H1 (cell line): Measurements from ENCODE around the gene ABHD16B. TPM values are rescaled to one million over a fixed set of nuclear protein-coding genes. Genes with fewer than 3 reads are reported as not detected.
"Not testable (repeated sequence)": the region's sequence is repeated elsewhere in the genome, so short reads cannot be mapped to it uniquely, and the experiment has no call there.

Experiments used
- CTCF ChIA-PET: fragments of 300-600 bp; sonication (Branson Sonifier 250); formaldehyde crosslinking; loops from one replicate; lab custom pipeline; 2021; ENCODE audit not compliant: partially characterized antibody; lab: Charles Lee
- POLR2A ChIA-PET: fragments of 300-600 bp; sonication (Branson Sonifier 250); formaldehyde crosslinking; loops from one replicate; lab custom pipeline; 2021; ENCODE audit warnings: inconsistent platforms; ENCODE audit not compliant: partially characterized antibody; lab: Charles Lee
- DNase-seq, 2 experiments: peaks; one replicate each; pipeline versions ENCODE4 v3.0.0 to v3.0.0-alpha.2; 2010 to 2022; ENCODE audit warnings: low spot score in 2 of 2, low read depth in 1 of 2, mixed read lengths in 1 of 2
- FAIRE-seq: peaks from 2 replicates; lab custom pipeline; 2011; peaks lifted over from hg19 to GRCh38; lab: Jason Lieb, UNC
- H2AFZ ChIP-seq: 2 replicates; pipeline ENCODE4 v1.8.1; 2012; ENCODE audit warnings: low read length, inconsistent platforms
- H2AK5ac ChIP-seq: 2 replicates; pipeline ENCODE4 v1.6.1; 2013; ENCODE audit warnings: low read depth, low read length
- H2BK120ac ChIP-seq: replicated peaks from 2 replicates; pipeline ENCODE3; 2013; ENCODE audit warnings: low read depth, low read length, inconsistent platforms
- H2BK12ac ChIP-seq: 2 replicates; pipeline ENCODE4 v1.6.1; 2013; ENCODE audit warnings: low read depth, low read length
- H2BK15ac ChIP-seq: 2 replicates; pipeline ENCODE4 v1.6.1; 2013; ENCODE audit warnings: low read length
- H2BK20ac ChIP-seq: 2 replicates; pipeline ENCODE4 v1.6.1; 2013; ENCODE audit warnings: low read length
- H2BK5ac ChIP-seq: 2 replicates; pipeline ENCODE4 v1.6.1; 2013; ENCODE audit warnings: low read depth, low read length
- H3K14ac ChIP-seq: 2 replicates; pipeline ENCODE4 v1.6.1; 2013; ENCODE audit warnings: inconsistent platforms; ENCODE audit not compliant: insufficient read length
- H3K18ac ChIP-seq: 2 replicates; pipeline ENCODE4 v1.6.1; 2013; ENCODE audit warnings: low read length; ENCODE audit errors: extremely low read depth
- H3K23ac ChIP-seq: 2 replicates; pipeline ENCODE4 v1.6.1; 2013; ENCODE audit warnings: inconsistent platforms; ENCODE audit not compliant: insufficient read length
- H3K23me2 ChIP-seq: 2 replicates; pipeline ENCODE4 v1.6.1; 2013; ENCODE audit warnings: low read depth, low read length
- H3K27ac ChIP-seq: 2 replicates; pipeline ENCODE4 v1.6.1; 2011; ENCODE audit warnings: low read depth, low read length, inconsistent platforms
- H3K27me3 ChIP-seq, 4 experiments: replicated peaks in 1 of 4; 1 replicate in 1 of 4; 2 replicates in 3 of 4; pipeline versions ENCODE4 v1.6.1 to v1.8.1; 2011 to 2013; ENCODE audit warnings: low read length in 3 of 4, mild to moderate bottlenecking in 3 of 4, inconsistent platforms in 2 of 4, mixed read lengths in 2 of 4, moderate library complexity in 1 of 4; ENCODE audit not compliant: control insufficient read depth in 3 of 4, insufficient read depth in 3 of 4; ENCODE audit errors: extremely low read depth in 1 of 4
- H3K36me3 ChIP-seq, 4 experiments: 2 replicates each; pipeline versions ENCODE4 v1.6.1 to v1.8.1; 2011 to 2013; ENCODE audit warnings: mild to moderate bottlenecking in 4 of 4, low read length in 3 of 4, moderate library complexity in 2 of 4, control low read depth in 1 of 4, inconsistent platforms in 1 of 4; ENCODE audit not compliant: insufficient read depth in 4 of 4, control insufficient read depth in 2 of 4
- H3K4ac ChIP-seq: replicated peaks from 2 replicates; pipeline ENCODE3; 2013; ENCODE audit warnings: low read length, low read depth, mixed read lengths, inconsistent platforms; ENCODE audit not compliant: insufficient read length
- H3K4me1 ChIP-seq, 4 experiments: replicated peaks in 1 of 4; 1 replicate in 1 of 4; 2 replicates in 3 of 4; pipeline versions ENCODE4 v1.6.1 to v1.8.1; 2011 to 2013; ENCODE audit warnings: low read length in 3 of 4, inconsistent platforms in 2 of 4, mixed read lengths in 1 of 4; ENCODE audit not compliant: insufficient read depth in 4 of 4, control insufficient read depth in 3 of 4
- H3K4me2 ChIP-seq, 2 experiments: 2 replicates each; pipeline versions ENCODE4 v1.6.1 to v1.8.1; 2011 to 2013; ENCODE audit warnings: low read depth in 2 of 2, low read length in 2 of 2, control low read depth in 1 of 2, inconsistent platforms in 1 of 2, mild to moderate bottlenecking in 1 of 2; ENCODE audit not compliant: insufficient read depth in 1 of 2
- H3K4me3 ChIP-seq, 4 experiments: fragments of 200-600, 300-600 bp in 1 of 4; sonication (generic), shearing (Covaris generic), sonication (Bioruptor Twin) in 1 of 4; 2 replicates each; pipeline versions ENCODE4 v1.5.1 to v1.8.1; 2011 to 2016; ENCODE audit warnings: low read length in 4 of 4, low read depth in 3 of 4, control low read depth in 2 of 4, inconsistent platforms in 2 of 4, mild to moderate bottlenecking in 2 of 4, mixed read lengths in 1 of 4, moderate library complexity in 1 of 4; ENCODE audit not compliant: insufficient read depth in 2 of 4; ENCODE audit errors: extremely low read depth in 1 of 4
- H3K56ac ChIP-seq: replicated peaks from 2 replicates; pipeline ENCODE3; 2013; ENCODE audit warnings: low read depth, mild to moderate bottlenecking, mixed read lengths, low read length, inconsistent platforms; ENCODE audit not compliant: insufficient read length
- H3K79me1 ChIP-seq: 2 replicates; pipeline ENCODE4 v1.6.1; 2013; ENCODE audit warnings: low read depth, low read length, control low read depth
- H3K79me2 ChIP-seq, 2 experiments: 2 replicates each; pipeline versions ENCODE4 v1.6.1 to v1.8.1; 2012 to 2013; ENCODE audit warnings: low read length in 2 of 2, mild to moderate bottlenecking in 2 of 2, inconsistent platforms in 1 of 2; ENCODE audit not compliant: insufficient read depth in 2 of 2, control insufficient read depth in 1 of 2
- H3K9ac ChIP-seq, 4 experiments: replicated peaks in 1 of 4; 1 replicate in 1 of 4; 2 replicates in 3 of 4; pipeline versions ENCODE4 v1.6.1 to v1.8.1; 2011 to 2013; ENCODE audit warnings: low read depth in 3 of 4, low read length in 3 of 4, control low read depth in 2 of 4, mild to moderate bottlenecking in 2 of 4, moderate library complexity in 2 of 4, inconsistent platforms in 1 of 4; ENCODE audit errors: extremely low read depth in 1 of 4
- H3K9me3 ChIP-seq, 2 experiments: 2 replicates each; pipeline versions ENCODE4 v1.6.1 to v1.8.1; 2012 to 2013; ENCODE audit warnings: mild to moderate bottlenecking in 2 of 2, moderate library complexity in 2 of 2, control low read depth in 1 of 2, inconsistent platforms in 1 of 2, low read depth in 1 of 2, low read length in 1 of 2, mixed read lengths in 1 of 2; ENCODE audit not compliant: insufficient read depth in 2 of 2
- H4K20me1 ChIP-seq, 2 experiments: replicated peaks in 1 of 2; 2 replicates each; pipeline versions ENCODE3 to v1.8.1; 2011 to 2013; ENCODE audit warnings: inconsistent platforms in 2 of 2, low read length in 2 of 2, mild to moderate bottlenecking in 1 of 2; ENCODE audit not compliant: insufficient read depth in 2 of 2, control insufficient read depth in 1 of 2
- H4K5ac ChIP-seq: 2 replicates; pipeline ENCODE4 v1.6.1; 2013; ENCODE audit warnings: low read length, low read depth, mixed read lengths, inconsistent platforms; ENCODE audit not compliant: insufficient read length
- H4K8ac ChIP-seq: 2 replicates; pipeline ENCODE4 v1.8.0; 2013; ENCODE audit warnings: mild to moderate bottlenecking, moderate library complexity, low read length, inconsistent platforms; ENCODE audit not compliant: insufficient read depth; ENCODE audit errors: extremely low read depth
- H4K91ac ChIP-seq: replicated peaks from 2 replicates; pipeline ENCODE3; 2013; ENCODE audit warnings: low read length, mixed read lengths, inconsistent platforms; ENCODE audit not compliant: insufficient read length
- CBX8 ChIP-seq: fragments of 300-800, 300-1000 bp; sonication (generic); IDR thresholded peaks from 2 replicates; pipeline ENCODE4 v1.7.1; 2016; ENCODE audit warnings: low read depth, low read length, borderline replicate concordance
- CHD2 ChIP-seq: IDR thresholded peaks from 2 replicates; pipeline ENCODE4 v1.6.1; 2012; ENCODE audit warnings: low read length, improper control_type of control experiment
- EGR1 ChIP-seq: IDR thresholded peaks from 2 replicates; pipeline ENCODE4 v1.6.1; 2011; ENCODE audit warnings: low read depth, low read length, borderline replicate concordance
- USF2 ChIP-seq: IDR thresholded peaks from 2 replicates; pipeline ENCODE4 v1.6.1; 2011; ENCODE audit warnings: low read length, improper control_type of control experiment
- WGBS, 2 experiments: shearing (Covaris generic) in 1 of 2; methylation state at CpG; one replicate each; pipeline versions ENCODE4 v1.1.6 to v1.1.7; 2013 to 2015; ENCODE audit warnings: low lambda C conversion rate in 2 of 2, mixed read lengths in 2 of 2, inconsistent platforms in 1 of 2, low coverage in 1 of 2, missing lambda C conversion rate in 1 of 2; ENCODE audit not compliant: insufficient replicate concordance in 2 of 2, insufficient coverage in 1 of 2, insufficient read length in 1 of 2; ENCODE audit errors: extremely low coverage in 1 of 2, missing lambda C conversion rate in 1 of 2; 5-methylcytosine and 5-hydroxymethylcytosine counted together
- polyA plus RNA-seq, 7 experiments: library from polyadenylated mRNA; depleted of rRNA in 3 of 7; stranded (reverse) in 5 of 7; unstranded in 2 of 7; fragments of >200 nt in 5 of 7; fragments of 200-250 nt in 2 of 7; gene quantifications; 1 replicate in 5 of 7; 2 replicates in 1 of 7; 4 replicates in 1 of 7; pipeline versions ENCODE4 v1.2.1 to v1.2.3, GENCODE V29; 2011 to 2013; ENCODE audit warnings: missing spikeins in 2 of 7, mixed read lengths in 2 of 7
- total RNA-seq: library from RNA; stranded (reverse); fragmentation: NEBNext Ultra II Directional; extraction: Animal tissue kit (Norgen Biotek cat#: 25700); gene quantifications from 2 replicates; pipeline ENCODE4 v1.2.1, GENCODE V29; 2021

Gene ABHD16B
- total and polyA plus RNA-seq, 2 of the 8 experiments (the other 6 are each of a cell fraction or from before 2014, with no cell fraction given), result not detected

DNA sequence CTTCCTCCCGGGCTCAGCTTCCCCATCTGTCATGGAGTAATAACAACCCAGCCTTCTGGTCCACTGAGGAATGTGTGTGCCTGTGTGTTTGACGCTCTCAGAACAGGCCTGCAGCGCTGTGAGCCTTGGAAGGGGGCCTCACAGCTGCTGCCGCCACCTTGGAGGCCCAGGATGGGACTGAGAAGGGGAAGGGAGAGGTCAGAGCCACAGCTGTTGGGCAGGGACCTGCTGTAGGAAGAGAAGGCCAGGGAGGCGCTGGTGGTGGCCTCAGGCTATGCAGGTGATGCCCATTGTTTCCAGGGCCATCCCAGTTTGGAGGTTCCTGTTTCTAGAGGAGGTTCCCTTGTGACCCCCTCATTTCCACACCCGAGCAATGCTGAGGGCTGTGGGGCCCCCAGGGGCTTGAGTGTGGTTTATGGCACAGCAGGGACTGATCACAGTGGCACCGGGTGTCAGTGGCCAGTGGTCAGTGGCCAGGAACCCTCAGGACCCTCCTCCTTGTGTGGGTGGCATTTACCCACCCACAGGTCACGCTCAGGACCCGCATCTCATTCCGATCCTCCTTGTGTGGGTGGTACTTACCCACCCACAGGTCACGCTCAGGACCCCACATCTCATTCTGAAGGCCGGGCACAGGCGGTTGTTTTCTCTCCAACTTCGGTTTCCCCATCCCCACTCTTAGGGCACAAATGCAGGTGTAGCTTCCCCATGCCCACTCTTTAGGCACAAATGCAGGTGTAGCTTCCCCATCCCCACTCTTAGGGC lies 17.8 kb downstream of the ABHD16B start (continued):
- TF ChIP-seq USF2 (no peak), CHD2 (no peak), EGR1 (no peak), CBX8 (no peak)

DNA sequence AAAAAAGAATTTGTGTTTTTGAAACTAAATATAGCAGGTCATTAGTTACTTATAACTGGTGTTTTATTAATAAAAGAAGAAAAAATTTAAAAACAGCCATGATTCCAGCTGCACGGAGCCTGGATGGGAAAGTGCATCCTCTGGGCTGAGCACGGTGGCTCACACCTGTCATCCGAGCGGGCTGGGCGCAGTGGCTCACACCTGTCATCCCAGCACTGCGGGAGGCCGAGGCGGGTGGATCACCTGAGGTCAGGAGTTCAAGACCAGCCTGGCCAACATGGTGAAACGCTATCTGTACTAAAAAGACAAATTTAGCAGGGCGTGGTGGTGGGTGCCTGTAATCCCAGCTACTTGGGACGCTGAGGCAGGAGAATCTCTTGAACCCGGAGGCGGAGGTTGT lies 19.6 kb downstream of the ABHD16B start:
- H3K4me1 ChIP-seq, H3K23ac ChIP-seq, H3K4me2 ChIP-seq, H3K27ac ChIP-seq, H2BK5ac ChIP-seq, H4K5ac ChIP-seq, H3K9ac ChIP-seq, DNase-seq, H3K18ac ChIP-seq, H3K4me3 ChIP-seq, H4K8ac ChIP-seq, H2BK120ac ChIP-seq, H3K27me3 ChIP-seq, H2BK15ac ChIP-seq, H3K9me3 ChIP-seq, H3K23me2 ChIP-seq, H3K56ac ChIP-seq, H3K4ac ChIP-seq, H3K14ac ChIP-seq, H2BK20ac ChIP-seq, H4K91ac ChIP-seq, H2AK5ac ChIP-seq, FAIRE-seq, H2AFZ ChIP-seq, H2BK12ac ChIP-seq: not testable (repeated sequence)
- Histone ChIP-seq H4K20me1 (peaks cover 15 to 42% of the 10 kb centered on the region in 2 experiments), H3K79me2 (peaks cover 0 to 24% of the 10 kb centered on the region in 2 experiments; a peak in 1 of 4 replicates), H3K79me1 (peaks cover 22% of the 10 kb centered on the region), H3K36me3 (peaks cover 13 to 42% (median 27%) of the 10 kb centered on the region in 4 experiments)
- 93% methylated on average over 13 of the region's 13 CpGs; no CpG with 5 or more reads in 1 of the 2 experiments for WGBS, 2 experiments
- POLR2A ChIA-PET, result interaction anchor here (1.5 to 3.5 kb wide), 3 partner anchors 9 to 22 kb away, joined by 3 to 19 read pairs (median 9); partner anchors contain the start of gene DNAJC5
- CTCF ChIA-PET, result interaction anchor here (0.7 to 4.7 kb wide), 3 partner anchors 10 to 106 kb away, joined by 3 to 18 read pairs (median 3); partner anchors contain the start of gene TPD52L2
